HepG2 (cell line): ENCODE results near the gene FBXL12. TPM values are rescaled to one million over a fixed set of nuclear protein-coding genes. Genes with fewer than 3 reads are reported as not detected.

Experiments
- ATAC-seq: fragments of 200-7000 bp; cut with Tn5 transposase; 3 replicates; pipeline ENCODE4 v1.9.1; 2020; ENCODE audit warnings: mild to moderate bottlenecking, moderate library complexity
- BruUV-seq: library from RNA; stranded (reverse); fragments of 400-500 nt; replicated peaks from 2 replicates; lab custom pipeline; 2021; lab: Mats Ljungman, UMichigan
- CTCF ChIA-PET: fragments of 300-600 bp; formaldehyde crosslinking; extraction: SDS; loops from one replicate; lab custom pipeline; 2021; ENCODE audit warnings: low total read pairs, inconsistent platforms, low intra/inter-chr PET ratio; lab: Yijun Ruan, JAX
- POLR2A ChIA-PET: fragments of 350-600 bp; sonication (Branson Sonifier 250); formaldehyde crosslinking; loops from one replicate; lab custom pipeline; 2020; ENCODE audit warnings: antibody characterized with exemption, inconsistent platforms; lab: Yijun Ruan, JAX
- DNase-seq: peaks from one replicate; pipeline ENCODE4 v3.0.0-alpha.2; 2015; ENCODE audit warnings: low spot score
- FAIRE-seq: peaks from 3 replicates; lab custom pipeline; 2011; peaks lifted over from hg19 to GRCh38; lab: Jason Lieb, UNC
- H2AFZ ChIP-seq: one replicate; pipeline ENCODE4 v1.6.1; 2011; ENCODE audit warnings: low read length, inconsistent platforms
- H3K27ac ChIP-seq: fragments of 300-600 bp; 3 replicates; pipeline ENCODE4 v1.8.0; 2011; ENCODE audit warnings: mixed run types, mild to moderate bottlenecking, mixed read lengths, low read length, inconsistent platforms; ENCODE audit not compliant: insufficient read depth; ENCODE audit errors: extremely low read length
- H3K27me3 ChIP-seq, 2 experiments: fragments of 200-600 bp in 1 of 2; 2 replicates in 1 of 2; 3 replicates in 1 of 2; pipeline versions ENCODE4 v1.6.0 to v1.8.0; 2011; ENCODE audit warnings: low read length in 2 of 2, mild to moderate bottlenecking in 2 of 2, moderate library complexity in 2 of 2, inconsistent platforms in 1 of 2; ENCODE audit not compliant: insufficient read depth in 2 of 2, control insufficient read depth in 1 of 2
- H3K36me3 ChIP-seq, 2 experiments: fragments of 200-600 bp in 1 of 2; replicated peaks in 1 of 2; 2 replicates in 1 of 2; 3 replicates in 1 of 2; pipeline versions ENCODE4 v1.5.1 to v1.8.0; 2011; ENCODE audit warnings: low read length in 2 of 2, inconsistent platforms in 1 of 2; ENCODE audit not compliant: insufficient read depth in 2 of 2, control insufficient read depth in 1 of 2
- H3K4me1 ChIP-seq: 2 replicates; pipeline ENCODE4 v1.5.1; 2012; ENCODE audit warnings: low read length, inconsistent platforms; ENCODE audit not compliant: insufficient read depth
- H3K4me2 ChIP-seq: 2 replicates; pipeline ENCODE4 v1.6.0; 2011; ENCODE audit warnings: low read depth, low read length, inconsistent platforms
- H3K4me3 ChIP-seq, 3 experiments: fragments of 200-600 bp in 1 of 3; sonication (generic), shearing (Covaris generic) in 1 of 3; replicated peaks in 1 of 3; 2 replicates each; pipeline ENCODE4 v1.5.1; 2011 to 2016; ENCODE audit warnings: low read length in 3 of 3, inconsistent platforms in 2 of 3, low read depth in 2 of 3, mild to moderate bottlenecking in 2 of 3, control low read depth in 1 of 3, mixed read lengths in 1 of 3; ENCODE audit not compliant: insufficient read depth in 1 of 3
- H3K79me2 ChIP-seq: one replicate; pipeline ENCODE4 v1.6.1; 2011; ENCODE audit warnings: low read length, inconsistent platforms; ENCODE audit not compliant: insufficient read depth
- H3K9ac ChIP-seq: 2 replicates; pipeline ENCODE4 v1.6.0; 2011; ENCODE audit warnings: mild to moderate bottlenecking, low read depth, low read length, inconsistent platforms; ENCODE audit not compliant: insufficient read depth
- H3K9me3 ChIP-seq: 2 replicates; pipeline ENCODE4 v1.5.1; 2012; ENCODE audit warnings: mild to moderate bottlenecking, low read length
- H4K20me1 ChIP-seq: 2 replicates; pipeline ENCODE4 v1.6.0; 2011; ENCODE audit warnings: inconsistent platforms, mild to moderate bottlenecking, low read length, moderate library complexity; ENCODE audit not compliant: insufficient read depth
- ERF ChIP-seq: IDR thresholded peaks from 2 replicates; pipeline ENCODE4 v1.6.1; 2018; ENCODE audit warnings: missing biosample characterization, missing genetic modification reagents
- FOSL2 ChIP-seq: sonication (generic); formaldehyde crosslinking; IDR thresholded peaks from 2 replicates; pipeline ENCODE4 v1.4.0; 2020; ENCODE audit warnings: missing genetic modification reagents
- FOXA1 ChIP-seq, 2 experiments: fragments of 450-650 bp in 1 of 2; sonication (generic) in 1 of 2; formaldehyde crosslinking in 1 of 2; IDR thresholded peaks; 2 replicates each; pipeline versions ENCODE4 v1.4.0 to v1.6.1; 2016 to 2020; ENCODE audit warnings: missing genetic modification reagents in 1 of 2
- MAFG ChIP-seq: sonication (generic); formaldehyde crosslinking; IDR thresholded peaks from 2 replicates; pipeline ENCODE4 v1.5.1; 2020; ENCODE audit warnings: mild to moderate bottlenecking, missing genetic modification reagents
- MED1 ChIP-seq: sonication (generic); formaldehyde crosslinking; IDR thresholded peaks from 2 replicates; pipeline ENCODE4 v1.4.0; 2020; ENCODE audit warnings: missing genetic modification reagents
- RFX5 ChIP-seq: IDR thresholded peaks from 2 replicates; pipeline ENCODE4 v1.6.1; 2011; ENCODE audit warnings: low read depth, low read length, improper control_type of control experiment
- SATB2 ChIP-seq: sonication (generic); formaldehyde crosslinking; IDR thresholded peaks from 2 replicates; pipeline ENCODE4 v1.5.0; 2020; ENCODE audit warnings: missing genetic modification reagents
- SNRNP70 ChIP-seq: fragments of 200-400 bp; formaldehyde crosslinking; IDR thresholded peaks from 2 replicates; pipeline ENCODE4 v1.6.1; 2017; ENCODE audit warnings: mild to moderate bottlenecking, low read depth, low read length, moderate library complexity
- SPEN ChIP-seq: sonication (generic); formaldehyde crosslinking; IDR thresholded peaks from 2 replicates; pipeline ENCODE4 v1.5.1; 2020; ENCODE audit warnings: low read depth, mild to moderate bottlenecking, missing genetic modification reagents
- ZFP37 ChIP-seq: sonication (generic); formaldehyde crosslinking; IDR thresholded peaks from 2 replicates; pipeline ENCODE4 v1.4.0; 2020; ENCODE audit warnings: missing genetic modification reagents, borderline replicate concordance
- ZIK1 ChIP-seq: sonication (generic); formaldehyde crosslinking; IDR thresholded peaks from 2 replicates; pipeline ENCODE4 v1.5.0; 2020; ENCODE audit warnings: mild to moderate bottlenecking, low read depth, missing genetic modification reagents, borderline replicate concordance
- ZKSCAN8 ChIP-seq: IDR thresholded peaks from 2 replicates; pipeline ENCODE4 v1.6.1; 2016; ENCODE audit warnings: borderline replicate concordance, missing genetic modification reagents, missing compliant biosample characterization
- ZNF550 ChIP-seq: sonication (generic); formaldehyde crosslinking; IDR thresholded peaks from 2 replicates; pipeline ENCODE4 v1.4.0; 2020; ENCODE audit warnings: mild to moderate bottlenecking, missing genetic modification reagents, borderline replicate concordance
- ZNF737 ChIP-seq: sonication (generic); formaldehyde crosslinking; IDR thresholded peaks from 2 replicates; pipeline ENCODE4 v1.5.0; 2020; ENCODE audit warnings: missing genetic modification reagents, mild to moderate bottlenecking, borderline replicate concordance
- ZNF772 ChIP-seq: sonication (generic); formaldehyde crosslinking; IDR thresholded peaks from 2 replicates; pipeline ENCODE4 v1.5.0; 2020; ENCODE audit warnings: mild to moderate bottlenecking, missing genetic modification reagents
- ZNF879 ChIP-seq: sonication (generic); formaldehyde crosslinking; IDR thresholded peaks from 2 replicates; pipeline ENCODE4 v1.8.1; 2023; ENCODE audit warnings: missing genetic modification reagents
- WGBS: methylation state at CpG from one replicate; pipeline ENCODE4 v1.1.6; 2017; ENCODE audit warnings: low lambda C conversion rate; 5-methylcytosine and 5-hydroxymethylcytosine counted together
- in situ Hi-C: cut with HindIII; loops from 2 replicates; pipeline ENCODE4 v1.10.0; 2017; ENCODE audit warnings: low pct_unique_long_range_greater_than_20kb; ENCODE audit not compliant: extremely low pct_ligation_motif_present
- intact Hi-C: fragments of 100-400 bp; cut with micrococcal nuclease; formaldehyde crosslinking; loops from one replicate; pipeline ENCODE4 v1.10.0; 2022; ENCODE audit not compliant: unreplicated experiment
- polyA plus RNA-seq, 8 experiments: library from polyadenylated mRNA; depleted of rRNA in 3 of 8; stranded (reverse) in 7 of 8; unstranded in 1 of 8; fragments of >200 nt; fragmentation: Illumina TruSeq in 4 of 8; extraction: Trizol in 4 of 8; gene quantifications; 2 replicates each; pipeline versions ENCODE4 v1.2.1 to v1.2.3, GENCODE V29; 2011 to 2016; ENCODE audit warnings: low read depth in 4 of 8, missing spikeins in 1 of 8, mixed read lengths in 1 of 8; ENCODE audit not compliant: insufficient read depth in 1 of 8
- total RNA-seq, 5 experiments: library from RNA; depleted of rRNA; stranded (reverse); fragments of >200 nt; fragmentation: Illumina TruSeq; extraction: Trizol; gene quantifications; 2 replicates each; pipeline ENCODE4 v1.2.3, GENCODE V29; 2016; ENCODE audit warnings: low read depth in 1 of 5
- TF ChIP-seq, protein P1 (sequence below): sonication (generic); formaldehyde crosslinking; IDR thresholded peaks from 2 replicates; pipeline ENCODE4 v1.5.0; 2020; ENCODE audit warnings: mild to moderate bottlenecking, missing genetic modification reagents
- TF ChIP-seq, protein P2 (sequence below): fragments of 450-650 bp; IDR thresholded peaks from 2 replicates; pipeline ENCODE4 v1.6.1; 2017; ENCODE audit warnings: mild to moderate bottlenecking

The FBXL12 gene
- total and polyA plus RNA-seq, 2 of the 13 experiments (the other 11 are each of a cell fraction or from before 2014, with no cell fraction given): 20.4 to 23.1 TPM

DNA sequence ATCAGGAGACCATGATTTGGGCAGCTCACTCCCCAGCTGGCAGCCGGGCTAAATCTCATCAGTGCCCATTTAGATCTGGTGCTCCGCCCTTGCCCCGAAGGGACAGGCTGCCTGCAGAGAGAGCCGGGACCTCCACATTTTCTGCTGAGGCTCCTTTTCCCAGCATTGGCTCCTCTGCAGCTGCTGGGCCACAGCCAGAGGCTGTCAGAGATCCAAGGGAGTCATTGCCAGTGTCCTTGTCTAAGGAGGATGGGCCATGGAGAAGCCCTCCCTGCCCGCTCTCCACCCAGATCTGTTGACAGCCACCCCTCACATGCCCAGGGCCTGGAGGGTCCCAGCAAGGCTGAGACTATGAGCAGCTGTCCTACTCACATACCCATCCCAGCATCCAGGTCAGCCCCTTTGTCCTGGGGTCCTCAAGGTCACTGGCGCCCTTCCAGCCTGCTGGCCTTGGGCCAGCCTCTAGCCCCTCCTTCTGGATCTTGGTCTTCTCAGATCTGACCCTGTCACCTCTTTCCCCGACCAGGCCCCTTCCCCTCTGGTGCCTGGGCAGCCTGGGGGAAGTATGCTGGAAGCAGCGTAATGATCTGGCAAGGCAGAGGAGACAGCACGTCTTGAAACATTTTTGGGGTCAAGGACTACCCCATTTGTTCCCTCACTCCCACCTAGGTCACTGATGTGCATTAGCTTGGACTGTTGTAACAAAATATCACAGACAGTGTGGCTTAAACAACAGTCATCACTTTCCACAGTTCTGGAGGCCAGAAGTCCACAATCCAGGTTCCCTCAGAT, 24.2 kb upstream of the FBXL12 start (continued):
- TF ChIP-seq RFX5 (no peak), ERF (CRISPR knock-in tag) (no peak), ZNF737 (no peak), SNRNP70 (no peak)

GRCh38 chr19:9839415-9839814, 20.5 kb upstream of the FBXL12 start:
- H3K9ac ChIP-seq: no peak overlapping the region
- POLR2A ChIA-PET: no interaction called here
- H4K20me1 ChIP-seq: 0 out of 2 replicates have a peak, but pooled peaks cover 3% of the 10 kb centered on the region
- DNase-seq: no peak
- ATAC-seq: no peak
- CTCF ChIA-PET: no interaction called here
- peaks cover 20 to 46% of the 10 kb centered on the region in 2 experiments; a peak in 4 of 5 replicates for H3K36me3 ChIP-seq
- H3K4me2 ChIP-seq: no peak overlapping the region
- H3K9me3 ChIP-seq: no peaks in the 10 kb centered on the region
- peaks cover 10% of the 10 kb centered on the region for H3K4me1 ChIP-seq
- no peak overlapping the region for H2AFZ ChIP-seq
- WGBS: 100% methylated on average over 1 of the region's 1 CpG
- in situ Hi-C loops: no loop called here
- BruUV-seq: no TSS peak
- no peaks in the 10 kb centered on the region; a peak in 1 of 5 replicates for H3K27me3 ChIP-seq
- FAIRE-seq: no peak
- H3K27ac ChIP-seq: no peak overlapping the region
- H3K79me2 ChIP-seq: peaks cover 14% of the 10 kb centered on the region
- intact Hi-C loops: no loop called here
- H3K4me3 ChIP-seq: no peak overlapping the region
- TF ChIP-seq ZNF550: no peak
- no peak for TF ChIP-seq SPEN (CRISPR knock-in tag)
- no peak for TF ChIP-seq ZIK1 (CRISPR knock-in tag)
- no peak for TF ChIP-seq ZFP37
- TF ChIP-seq, protein P1, sequence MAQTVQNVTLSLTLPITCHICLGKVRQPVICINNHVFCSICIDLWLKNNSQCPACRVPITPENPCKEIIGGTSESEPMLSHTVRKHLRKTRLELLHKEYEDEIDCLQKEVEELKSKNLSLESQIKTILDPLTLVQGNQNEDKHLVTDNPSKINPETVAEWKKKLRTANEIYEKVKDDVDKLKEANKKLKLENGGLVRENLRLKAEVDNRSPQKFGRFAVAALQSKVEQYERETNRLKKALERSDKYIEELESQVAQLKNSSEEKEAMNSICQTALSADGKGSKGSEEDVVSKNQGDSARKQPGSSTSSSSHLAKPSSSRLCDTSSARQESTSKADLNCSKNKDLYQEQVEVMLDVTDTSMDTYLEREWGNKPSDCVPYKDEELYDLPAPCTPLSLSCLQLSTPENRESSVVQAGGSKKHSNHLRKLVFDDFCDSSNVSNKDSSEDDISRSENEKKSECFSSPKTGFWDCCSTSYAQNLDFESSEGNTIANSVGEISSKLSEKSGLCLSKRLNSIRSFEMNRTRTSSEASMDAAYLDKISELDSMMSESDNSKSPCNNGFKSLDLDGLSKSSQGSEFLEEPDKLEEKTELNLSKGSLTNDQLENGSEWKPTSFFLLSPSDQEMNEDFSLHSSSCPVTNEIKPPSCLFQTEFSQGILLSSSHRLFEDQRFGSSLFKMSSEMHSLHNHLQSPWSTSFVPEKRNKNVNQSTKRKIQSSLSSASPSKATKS: no peak
- no peak for TF ChIP-seq MAFG (CRISPR knock-in tag)
- TF ChIP-seq SATB2: no peak
- TF ChIP-seq, protein P2, sequence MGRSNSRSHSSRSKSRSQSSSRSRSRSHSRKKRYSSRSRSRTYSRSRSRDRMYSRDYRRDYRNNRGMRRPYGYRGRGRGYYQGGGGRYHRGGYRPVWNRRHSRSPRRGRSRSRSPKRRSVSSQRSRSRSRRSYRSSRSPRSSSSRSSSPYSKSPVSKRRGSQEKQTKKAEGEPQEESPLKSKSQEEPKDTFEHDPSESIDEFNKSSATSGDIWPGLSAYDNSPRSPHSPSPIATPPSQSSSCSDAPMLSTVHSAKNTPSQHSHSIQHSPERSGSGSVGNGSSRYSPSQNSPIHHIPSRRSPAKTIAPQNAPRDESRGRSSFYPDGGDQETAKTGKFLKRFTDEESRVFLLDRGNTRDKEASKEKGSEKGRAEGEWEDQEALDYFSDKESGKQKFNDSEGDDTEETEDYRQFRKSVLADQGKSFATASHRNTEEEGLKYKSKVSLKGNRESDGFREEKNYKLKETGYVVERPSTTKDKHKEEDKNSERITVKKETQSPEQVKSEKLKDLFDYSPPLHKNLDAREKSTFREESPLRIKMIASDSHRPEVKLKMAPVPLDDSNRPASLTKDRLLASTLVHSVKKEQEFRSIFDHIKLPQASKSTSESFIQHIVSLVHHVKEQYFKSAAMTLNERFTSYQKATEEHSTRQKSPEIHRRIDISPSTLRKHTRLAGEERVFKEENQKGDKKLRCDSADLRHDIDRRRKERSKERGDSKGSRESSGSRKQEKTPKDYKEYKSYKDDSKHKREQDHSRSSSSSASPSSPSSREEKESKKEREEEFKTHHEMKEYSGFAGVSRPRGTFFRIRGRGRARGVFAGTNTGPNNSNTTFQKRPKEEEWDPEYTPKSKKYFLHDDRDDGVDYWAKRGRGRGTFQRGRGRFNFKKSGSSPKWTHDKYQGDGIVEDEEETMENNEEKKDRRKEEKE: no peak
- no peak for TF ChIP-seq ZKSCAN8
- TF ChIP-seq MED1 (CRISPR knock-in tag): no peak
- TF ChIP-seq FOXA1 (IDR thresholded peaks at IDR 0.05): no peak
- TF ChIP-seq FOXA1 (CRISPR knock-in tag; IDR thresholded peaks at IDR 0.05): no peak
- no peak for TF ChIP-seq FOSL2
- no peak for TF ChIP-seq ZNF879
- TF ChIP-seq ZNF772 (CRISPR knock-in tag): no peak
